ENCODE data around the gene ALDH3A1.

GRCh38 chr17:19727501-19728078 is 20.5 kb downstream of the ALDH3A1 start:
- TF ChIP-seq CTCF (IDR thresholded peaks at IDR 0.05): no peak
- no peak for TF ChIP-seq POLR2A (IDR thresholded peaks at IDR 0.05; ENCODE audit: low read depth)

Measured in esophagus muscularis mucosa (tissue), 3 donors.